Hepatocyte (in vitro differentiated cells): ENCODE results near the gene PRDM12. TPM values are rescaled to one million over a fixed set of nuclear protein-coding genes. Genes with fewer than 3 reads are reported as not detected.

ENCODE experiments used
- DNase-seq: peaks from one replicate; pipeline ENCODE4 v3.0.0-alpha.2; 2016; ENCODE audit warnings: low spot score
- H2AFZ ChIP-seq: fragments of 200-600 bp; sonication (generic); 2 replicates; pipeline ENCODE4 v1.6.0; 2016; ENCODE audit warnings: antibody characterized with exemption, mild to moderate bottlenecking
- H3K27ac ChIP-seq: fragments of 200-600 bp; sonication (generic); 2 replicates; pipeline ENCODE4 v1.5.1; 2016; ENCODE audit warnings: mild to moderate bottlenecking
- H3K27me3 ChIP-seq: fragments of 200-600 bp; sonication (generic); 2 replicates; pipeline ENCODE4 v1.6.1; 2016
- H3K36me3 ChIP-seq: fragments of 200-600 bp; sonication (generic); replicated peaks from 2 replicates; pipeline ENCODE4 v1.5.1; 2016; ENCODE audit warnings: low read depth; ENCODE audit not compliant: insufficient read depth
- H3K4me1 ChIP-seq: fragments of 200-600 bp; sonication (generic); 2 replicates; pipeline ENCODE4 v1.5.1; 2016; ENCODE audit warnings: mild to moderate bottlenecking, moderate library complexity; ENCODE audit not compliant: insufficient read depth
- H3K4me2 ChIP-seq: fragments of 200-600 bp; sonication (generic); 2 replicates; pipeline ENCODE4 v1.6.0; 2016
- H3K4me3 ChIP-seq: fragments of 200-600 bp; sonication (generic); 2 replicates; pipeline ENCODE4 v1.5.1; 2016; ENCODE audit warnings: mild to moderate bottlenecking
- H3K79me2 ChIP-seq: fragments of 200-600 bp; sonication (generic); 2 replicates; pipeline ENCODE4 v1.6.0; 2017; ENCODE audit warnings: mild to moderate bottlenecking
- H3K9me2 ChIP-seq: fragments of 200-600 bp; sonication (generic); replicated peaks from 2 replicates; pipeline ENCODE4 v1.6.0; 2017; ENCODE audit warnings: mild to moderate bottlenecking; ENCODE audit not compliant: insufficient read depth
- H3K9me3 ChIP-seq: fragments of 200-600 bp; sonication (generic); 2 replicates; pipeline ENCODE4 v1.5.1; 2016; ENCODE audit warnings: low read depth, mild to moderate bottlenecking
- H4K20me1 ChIP-seq: fragments of 200-600 bp; sonication (generic); 2 replicates; pipeline ENCODE4 v1.6.0; 2016; ENCODE audit warnings: mild to moderate bottlenecking; ENCODE audit not compliant: insufficient read depth, poor library complexity, severe bottlenecking
- EZH2 ChIP-seq: fragments of 200-600 bp; sonication (generic); IDR thresholded peaks from 2 replicates; pipeline ENCODE4 v1.6.1; 2016; ENCODE audit warnings: antibody characterized with exemption, mild to moderate bottlenecking, borderline replicate concordance
- EZH2phosphoT487 ChIP-seq: fragments of 200-600 bp; sonication (generic); IDR thresholded peaks from one replicate; pipeline ENCODE4 v1.6.1; 2018; ENCODE audit warnings: antibody characterized with exemption, mild to moderate bottlenecking, low read depth, moderate library complexity; ENCODE audit not compliant: unreplicated experiment, severe bottlenecking
- WGBS: methylation state at CpG from one replicate; pipeline ENCODE4 v1.1.6; 2016; ENCODE audit warnings: low lambda C conversion rate; ENCODE audit errors: missing lambda C conversion rate; 5-methylcytosine and 5-hydroxymethylcytosine counted together
- polyA plus RNA-seq: library from polyadenylated mRNA; unstranded; fragments of >200 nt; fragmentation: Nextera tagmentation; extraction: Ambion mirVana; gene quantifications from 2 replicates; pipeline ENCODE4 v1.2.1, GENCODE V29; 2016
- total RNA-seq: library from RNA; depleted of rRNA; stranded (reverse); fragments of >200 nt; gene quantifications from 2 replicates; pipeline ENCODE4 v1.2.3, GENCODE V29; 2014
- TF ChIP-seq, protein P1 (sequence below): fragments of 200-600 bp; sonication (generic); IDR thresholded peaks from 2 replicates; pipeline ENCODE4 v1.5.1; 2016; ENCODE audit warnings: antibody characterized with exemption, mild to moderate bottlenecking; ENCODE audit not compliant: poor library complexity

The PRDM12 gene
- total and polyA plus RNA-seq, 2 experiments from 2014 or later, result not detected

DNA sequence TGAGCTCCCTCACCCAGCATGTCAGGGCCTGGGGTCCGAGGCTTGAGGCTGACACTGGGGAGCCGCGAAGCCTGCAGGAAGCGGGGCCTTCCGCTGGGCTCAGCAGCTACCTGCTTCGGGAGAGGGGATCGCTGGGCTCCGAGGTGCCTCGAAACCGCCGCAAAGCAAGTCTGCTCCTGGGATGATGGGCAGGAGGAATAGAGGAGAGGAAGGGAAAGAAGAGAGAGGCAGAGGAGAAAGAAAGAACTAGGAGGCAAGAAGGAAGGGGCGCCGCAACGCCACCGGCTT, 1.5 kb upstream of the PRDM12 start:
- no peak overlapping the region for H3K4me3 ChIP-seq
- TF ChIP-seq, protein P1, sequence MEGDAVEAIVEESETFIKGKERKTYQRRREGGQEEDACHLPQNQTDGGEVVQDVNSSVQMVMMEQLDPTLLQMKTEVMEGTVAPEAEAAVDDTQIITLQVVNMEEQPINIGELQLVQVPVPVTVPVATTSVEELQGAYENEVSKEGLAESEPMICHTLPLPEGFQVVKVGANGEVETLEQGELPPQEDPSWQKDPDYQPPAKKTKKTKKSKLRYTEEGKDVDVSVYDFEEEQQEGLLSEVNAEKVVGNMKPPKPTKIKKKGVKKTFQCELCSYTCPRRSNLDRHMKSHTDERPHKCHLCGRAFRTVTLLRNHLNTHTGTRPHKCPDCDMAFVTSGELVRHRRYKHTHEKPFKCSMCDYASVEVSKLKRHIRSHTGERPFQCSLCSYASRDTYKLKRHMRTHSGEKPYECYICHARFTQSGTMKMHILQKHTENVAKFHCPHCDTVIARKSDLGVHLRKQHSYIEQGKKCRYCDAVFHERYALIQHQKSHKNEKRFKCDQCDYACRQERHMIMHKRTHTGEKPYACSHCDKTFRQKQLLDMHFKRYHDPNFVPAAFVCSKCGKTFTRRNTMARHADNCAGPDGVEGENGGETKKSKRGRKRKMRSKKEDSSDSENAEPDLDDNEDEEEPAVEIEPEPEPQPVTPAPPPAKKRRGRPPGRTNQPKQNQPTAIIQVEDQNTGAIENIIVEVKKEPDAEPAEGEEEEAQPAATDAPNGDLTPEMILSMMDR, result no peak
- TF ChIP-seq EZH2 (peak; percentile 88), EZH2phosphoT487 (peak; percentile 28)
- H3K27me3 ChIP-seq, result peaks cover 97% of the 10 kb centered on the region
- H4K20me1 ChIP-seq, result no peaks in the 10 kb centered on the region
- H3K79me2 ChIP-seq, result no peaks in the 10 kb centered on the region
- peak overlapping the region; percentile 78 for H2AFZ ChIP-seq
- 4% methylated on average over 12 of the region's 15 CpGs for WGBS
- H3K4me1 ChIP-seq, result peaks cover 23% of the 10 kb centered on the region
- H3K27ac ChIP-seq, result no peak overlapping the region
- peak overlapping the region; percentile 66 for H3K4me2 ChIP-seq
- no peak for DNase-seq
- H3K9me3 ChIP-seq, result no peaks in the 10 kb centered on the region
- H3K9me2 ChIP-seq, result no peaks in the 10 kb centered on the region
- no peaks in the 10 kb centered on the region for H3K36me3 ChIP-seq

DNA sequence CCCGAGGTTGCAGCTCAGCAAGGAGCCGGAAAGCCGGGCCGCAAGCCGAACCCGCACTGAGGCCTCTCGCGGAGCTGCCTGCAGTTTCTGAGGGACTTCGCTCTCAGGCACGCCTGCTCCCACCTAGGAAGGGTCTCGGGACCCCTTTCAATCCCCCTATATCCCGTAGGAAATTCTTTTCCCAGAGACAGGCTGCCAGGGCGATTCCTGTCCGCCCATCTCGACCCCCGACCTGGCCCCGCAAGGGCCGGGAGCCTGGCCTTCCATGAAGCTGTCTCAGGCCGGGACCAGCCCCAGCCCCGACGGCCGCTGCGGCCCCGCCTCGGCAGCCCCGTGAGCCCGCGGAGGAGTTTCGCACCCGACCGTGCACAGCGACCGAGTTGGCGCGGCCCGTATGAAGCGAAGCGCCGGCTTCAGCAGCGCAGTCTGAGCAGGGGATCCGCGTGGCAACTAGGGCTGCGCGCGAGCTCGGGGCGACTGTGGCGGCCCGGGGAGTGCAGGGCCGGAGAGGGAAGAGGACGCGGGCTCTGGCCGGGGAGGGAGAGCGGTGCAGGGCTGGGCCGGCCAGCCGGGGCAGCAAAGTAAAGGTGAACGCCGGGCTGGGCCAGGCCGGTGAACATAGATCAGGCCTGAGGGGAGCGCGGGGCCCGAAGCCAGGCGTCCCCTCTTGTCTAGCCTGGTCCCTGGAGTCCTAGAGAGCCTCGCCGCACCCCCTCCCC, 977 bp upstream of the PRDM12 start:
- Histone ChIP-seq H4K20me1 (no peaks in the 10 kb centered on the region), H3K9me2 (no peaks in the 10 kb centered on the region), H3K36me3 (no peaks in the 10 kb centered on the region), H3K27me3 (peaks cover 97% of the 10 kb centered on the region), H3K4me1 (peaks cover 23% of the 10 kb centered on the region), H3K27ac (no peak overlapping the region), H3K4me2 (peak overlapping the region; percentile 66), H2AFZ (peak overlapping the region; percentile 78), H3K4me3 (no peak overlapping the region), H3K9me3 (no peaks in the 10 kb centered on the region), H3K79me2 (no peaks in the 10 kb centered on the region)
- DNase-seq, result no peak
- 3% methylated on average over 58 of the region's 65 CpGs for WGBS
- peak; percentile 99 for TF ChIP-seq EZH2
- TF ChIP-seq, protein P1, result no peak

DNA sequence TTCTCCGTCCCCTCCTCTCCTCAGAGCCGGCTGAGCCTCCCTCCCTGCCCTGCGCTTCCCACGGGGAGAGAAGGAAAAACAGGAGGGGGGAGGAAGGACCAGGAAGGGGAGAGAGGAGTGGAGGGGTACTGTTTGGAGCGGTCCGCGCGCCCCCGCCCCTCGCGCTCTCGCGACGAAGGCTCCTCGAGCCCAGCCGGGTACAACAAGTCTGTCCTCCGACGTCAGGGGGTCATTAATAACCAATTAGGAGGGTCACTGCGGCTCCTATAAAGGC, 480 bp upstream of the PRDM12 start:
- no peaks in the 10 kb centered on the region for H3K36me3 ChIP-seq
- 0% methylated on average over 7 of the region's 19 CpGs for WGBS
- peak overlapping the region; percentile 66 for H3K4me2 ChIP-seq
- peaks cover 23% of the 10 kb centered on the region for H3K4me1 ChIP-seq
- no peak for TF ChIP-seq EZH2phosphoT487
- TF ChIP-seq, protein P1, result no peak
- no peak for TF ChIP-seq EZH2
- H3K27me3 ChIP-seq, result peaks cover 96% of the 10 kb centered on the region
- H3K79me2 ChIP-seq, result no peaks in the 10 kb centered on the region
- no peaks in the 10 kb centered on the region for H3K9me2 ChIP-seq
- H3K4me3 ChIP-seq, result no peak overlapping the region
- H2AFZ ChIP-seq, result no peak overlapping the region
- H4K20me1 ChIP-seq, result no peaks in the 10 kb centered on the region
- no peaks in the 10 kb centered on the region for H3K9me3 ChIP-seq
- no peak overlapping the region for H3K27ac ChIP-seq
- no peak for DNase-seq

DNA sequence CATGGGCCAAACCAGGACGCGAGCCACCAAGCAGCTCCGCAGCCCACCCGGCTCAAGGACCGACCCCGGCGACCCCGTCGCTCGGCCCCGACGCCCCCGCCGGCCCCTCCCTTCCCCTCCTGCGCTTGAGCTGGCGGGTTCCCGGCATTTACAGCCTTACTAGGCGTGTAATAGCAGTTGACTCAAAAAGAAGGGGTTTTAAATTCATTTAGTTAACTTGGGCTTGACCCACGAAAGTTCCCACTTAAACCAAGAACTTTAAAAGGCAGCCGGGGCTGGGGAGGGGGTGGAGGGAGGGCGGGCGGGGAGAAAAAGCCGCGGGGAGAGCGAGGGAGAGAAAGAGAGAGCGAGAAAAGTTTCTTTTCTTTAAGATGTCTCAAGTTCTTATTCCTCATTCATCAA, 636 bp downstream of the PRDM12 start:
- TF ChIP-seq EZH2phosphoT487 (no peak), EZH2 (peak; percentile 99)
- TF ChIP-seq, protein P1, result no peak
- 9% methylated on average over 7 of the region's 26 CpGs for WGBS
- Histone ChIP-seq H3K9me2 (no peaks in the 10 kb centered on the region), H3K27ac (no peak overlapping the region), H3K9me3 (no peaks in the 10 kb centered on the region), H3K4me1 (peaks cover 23% of the 10 kb centered on the region), H3K4me3 (no peak overlapping the region), H3K79me2 (no peaks in the 10 kb centered on the region), H3K4me2 (peak overlapping the region; percentile 66), H4K20me1 (no peaks in the 10 kb centered on the region), H3K27me3 (peaks cover 86% of the 10 kb centered on the region), H3K36me3 (no peaks in the 10 kb centered on the region), H2AFZ (peak overlapping the region; percentile 40)
- DNase-seq, result no peak
